CD14-positive monocyte (primary cell): ENCODE data around the gene MYPN. TPM values are rescaled to one million over a fixed set of nuclear protein-coding genes. Genes with fewer than 3 reads are reported as not detected.
"Not testable (repeated sequence)": the region's sequence is repeated elsewhere in the genome, so short reads cannot be mapped to it uniquely, and the experiment has no call there.

ENCODE experiments used
- DNase-seq, 3 donors: peaks; one replicate each; pipeline ENCODE4 v3.0.0-alpha.2; 2011 to 2022
- H2AFZ ChIP-seq: 2 replicates; pipeline ENCODE4 v1.6.0; 2012; ENCODE audit warnings: mild to moderate bottlenecking, low read depth, low read length, inconsistent platforms; ENCODE audit not compliant: insufficient read depth, poor library complexity, severe bottlenecking
- H3K27ac ChIP-seq, 2 donors: 1 replicate in 1 of 2; 2 replicates in 1 of 2; pipeline ENCODE4 v1.5.1; 2012 to 2013; ENCODE audit warnings: low read length in 2 of 2, control low read depth in 1 of 2, inconsistent platforms in 1 of 2, low read depth in 1 of 2, mild to moderate bottlenecking in 1 of 2
- H3K27me3 ChIP-seq, 2 donors: one replicate each; pipeline versions ENCODE4 v1.6.0 to v1.6.1; 2011 to 2013; ENCODE audit warnings: low read length in 2 of 2; ENCODE audit not compliant: control insufficient read depth in 2 of 2, insufficient read depth in 2 of 2
- H3K36me3 ChIP-seq, 2 donors: replicated peaks in 1 of 2; 1 replicate in 1 of 2; 2 replicates in 1 of 2; pipeline versions ENCODE4 v1.5.1 to v1.6.1; 2012 to 2013; ENCODE audit warnings: low read length in 2 of 2, control low read depth in 1 of 2, inconsistent platforms in 1 of 2, mild to moderate bottlenecking in 1 of 2; ENCODE audit not compliant: insufficient read depth in 2 of 2, control insufficient read depth in 1 of 2
- H3K4me1 ChIP-seq, 2 donors: 1 replicate in 1 of 2; 2 replicates in 1 of 2; pipeline versions ENCODE4 v1.5.1 to v1.6.1; 2012 to 2013; ENCODE audit warnings: low read length in 2 of 2, control low read depth in 1 of 2, inconsistent platforms in 1 of 2, mild to moderate bottlenecking in 1 of 2, moderate library complexity in 1 of 2; ENCODE audit not compliant: insufficient read depth in 2 of 2, control insufficient read depth in 1 of 2
- H3K4me2 ChIP-seq: replicated peaks from 2 replicates; pipeline ENCODE3; 2012; ENCODE audit warnings: low read length, moderate library complexity, mild to moderate bottlenecking; ENCODE audit not compliant: poor library complexity, severe bottlenecking; ENCODE audit errors: extremely low read depth
- H3K4me3 ChIP-seq, 3 experiments: fragments of 200-600 bp in 1 of 3; sonication (generic) in 1 of 3; replicated peaks in 1 of 3; 1 replicate in 2 of 3; 2 replicates in 1 of 3; pipeline ENCODE4 v1.5.1; 2011 to 2013; ENCODE audit warnings: low read length in 3 of 3, mild to moderate bottlenecking in 3 of 3, control low read depth in 2 of 3, low read depth in 2 of 3, inconsistent platforms in 1 of 3, moderate library complexity in 1 of 3
- H3K79me2 ChIP-seq: 2 replicates; pipeline ENCODE4 v1.6.0; 2012; ENCODE audit warnings: mild to moderate bottlenecking, control low read depth, inconsistent platforms, low read length, moderate library complexity; ENCODE audit not compliant: insufficient read depth
- H3K9ac ChIP-seq: 2 replicates; pipeline ENCODE4 v1.6.0; 2017; ENCODE audit warnings: low read length, mild to moderate bottlenecking; ENCODE audit not compliant: insufficient read depth, poor library complexity, severe bottlenecking
- H3K9me3 ChIP-seq, 2 donors: replicated peaks in 1 of 2; 1 replicate in 1 of 2; 2 replicates in 1 of 2; pipeline versions ENCODE4 v1.5.1 to v1.6.1; 2012 to 2013; ENCODE audit warnings: low read length in 2 of 2, control low read depth in 1 of 2; ENCODE audit not compliant: control insufficient read depth in 1 of 2, insufficient read depth in 1 of 2
- H4K20me1 ChIP-seq: 2 replicates; pipeline ENCODE4 v1.6.0; 2012; ENCODE audit warnings: mild to moderate bottlenecking, low read length, control low read depth, moderate library complexity; ENCODE audit not compliant: insufficient read depth
- H3K27ac Mint-ChIP-seq, 7 donors: one replicate each; pipeline ENCODE4 v1.8.0; 2020; ENCODE audit warnings: mild to moderate bottlenecking in 7 of 7, mixed read lengths in 7 of 7, moderate library complexity in 6 of 7, inconsistent platforms in 2 of 7
- H3K27me3 Mint-ChIP-seq, 3 donors: one replicate each; pipeline ENCODE4 v1.8.0; 2021 to 2022; ENCODE audit warnings: low read depth in 3 of 3, mild to moderate bottlenecking in 3 of 3, mixed read lengths in 3 of 3, moderate library complexity in 3 of 3, inconsistent platforms in 1 of 3
- H3K36me3 Mint-ChIP-seq, 2 donors: one replicate each; pipeline ENCODE4 v1.8.0; 2020; ENCODE audit warnings: mixed read lengths in 2 of 2, inconsistent platforms in 1 of 2, mild to moderate bottlenecking in 1 of 2
- H3K4me1 Mint-ChIP-seq: one replicate; pipeline ENCODE4 v1.8.0; 2020; ENCODE audit warnings: mild to moderate bottlenecking, mixed read lengths
- H3K4me3 Mint-ChIP-seq, 2 donors: one replicate each; pipeline ENCODE4 v1.8.0; 2020; ENCODE audit warnings: mild to moderate bottlenecking in 2 of 2, mixed read lengths in 2 of 2, moderate library complexity in 1 of 2
- H3K9me3 Mint-ChIP-seq, 7 donors: one replicate each; pipeline ENCODE4 v1.8.0; 2020 to 2022; ENCODE audit warnings: mixed read lengths in 7 of 7, mild to moderate bottlenecking in 6 of 7, moderate library complexity in 6 of 7, inconsistent platforms in 2 of 7
- CTCF ChIP-seq: fragments of 200-600 bp; IDR thresholded peaks from one replicate; pipeline ENCODE4 v1.8.0; 2022; ENCODE audit warnings: antibody characterized with exemption, mild to moderate bottlenecking
- WGBS: methylation state at CpG from one replicate; pipeline ENCODE4 v1.1.5; 2013; ENCODE audit warnings: missing lambda C conversion rate; ENCODE audit not compliant: insufficient coverage; 5-methylcytosine and 5-hydroxymethylcytosine counted together
- intact Hi-C, 2 donors: fragments of 100-400 bp; cut with micrococcal nuclease; formaldehyde crosslinking; loops; one replicate each; pipeline versions ENCODE4 v1.15.0 to v1.15.1; 2023
- polyA plus RNA-seq, 3 donors: library from polyadenylated mRNA; depleted of rRNA in 1 of 3; unstranded in 2 of 3; stranded (reverse) in 1 of 3; fragments of 300-500 nt in 2 of 3; fragments of >200 nt in 1 of 3; fragmentation: Illumina TruSeq in 2 of 3; gene quantifications; 1 replicate in 2 of 3; 2 replicates in 1 of 3; pipeline ENCODE4 v1.2.3, GENCODE V29; 2012 to 2021

MYPN gene
- polyA plus RNA-seq, 3 donors, result not detected

- Mint-ChIP-seq H3K27ac (no peak overlapping the region), H3K4me3 (no peak overlapping the region), H3K27me3 (peaks cover 0 to 5% (median 4%) of the 10 kb centered on the region in 3 donors), H3K4me1 (no peaks in the 10 kb centered on the region), H3K36me3 (no peaks in the 10 kb centered on the region), H3K9me3 (no peaks in the 10 kb centered on the region)
- H3K9me3 ChIP-seq, result no peaks in the 10 kb centered on the region
- H3K79me2 ChIP-seq, result no peaks in the 10 kb centered on the region
- DNase-seq, result peak; percentile 16 to 61 (median 48)
- WGBS, result 11% methylated on average over 5 of the region's 11 CpGs
- no peaks in the 10 kb centered on the region for H3K36me3 ChIP-seq
- H2AFZ ChIP-seq, result peak overlapping the region; percentile 18
- no peaks in the 10 kb centered on the region for H4K20me1 ChIP-seq
- H3K4me3 ChIP-seq, result no peak overlapping the region
- no peaks in the 10 kb centered on the region for H3K4me1 ChIP-seq
- H3K4me2 ChIP-seq, result no peak overlapping the region
- peak; percentile 70 for TF ChIP-seq CTCF
- no peak overlapping the region for H3K9ac ChIP-seq
- intact Hi-C loops, result loop anchor here in 1 of 2 donors (10.0 kb wide), 2 partner anchors 302 to 372 kb away; no protein-coding TSS in a partner anchor
- no peaks in the 10 kb centered on the region for H3K27me3 ChIP-seq
- H3K27ac ChIP-seq, result no peak overlapping the region
These were observed 47.3 kb downstream of the MYPN start for GRCh38 chr10:68156373-68157185.

GRCh38 chr10:68157522-68157921 lies 48.2 kb downstream of the MYPN start:
- H3K27ac Mint-ChIP-seq, H4K20me1 ChIP-seq, H3K79me2 ChIP-seq, H3K36me3 ChIP-seq, H3K9me3 ChIP-seq, H3K27me3 Mint-ChIP-seq, H2AFZ ChIP-seq, H3K4me2 ChIP-seq, H3K36me3 Mint-ChIP-seq, H3K4me3 ChIP-seq, H3K27me3 ChIP-seq, H3K4me1 ChIP-seq, H3K9ac ChIP-seq, DNase-seq, H3K27ac ChIP-seq, H3K9me3 Mint-ChIP-seq, H3K4me3 Mint-ChIP-seq, H3K4me1 Mint-ChIP-seq: not testable (repeated sequence)
- intact Hi-C loops, result loop anchor here in 1 of 2 donors (10.0 kb wide), 2 partner anchors 303 to 373 kb away; no protein-coding TSS in a partner anchor
- WGBS, result no CpG with 5 or more reads among the region's 7 CpGs
